GM12891 (cell line): Measurements from ENCODE around the gene WDPCP.

ENCODE experiments used
- POLR2A ChIP-seq: IDR thresholded peaks from 2 replicates; pipeline ENCODE4 v1.6.1; 2011; ENCODE audit warnings: low read depth, low read length, control low read depth
- TAF1 ChIP-seq: IDR thresholded peaks from 2 replicates; pipeline ENCODE4 v1.6.1; 2011; ENCODE audit warnings: low read depth, low read length, control low read depth

DNA sequence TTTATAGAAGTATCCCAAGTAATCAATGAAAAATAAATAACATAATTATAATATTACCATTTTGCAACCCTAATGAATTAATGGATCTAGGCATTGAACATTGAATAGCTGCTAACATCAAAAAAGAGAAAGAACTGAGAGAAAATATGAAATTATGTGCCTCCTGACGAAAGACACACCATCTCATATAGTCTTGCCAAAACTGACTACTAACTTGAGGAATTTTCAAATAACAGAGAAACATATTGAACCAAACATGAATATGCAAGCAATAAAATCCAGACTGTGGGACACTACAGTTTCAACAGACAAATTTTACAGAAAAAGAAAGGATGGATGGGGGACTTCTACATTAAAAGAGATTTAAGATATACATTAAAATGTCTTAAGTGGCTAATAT lies 165.7 kb downstream of the WDPCP start:
- TF ChIP-seq TAF1 (no peak), POLR2A (no peak)
